NCI-H524 treated with DMSO at 0.1 percent for 48 hours (cell line): ENCODE results near the gene FHAD1.

Experiments used
- DNase-seq: peaks from one replicate; lab custom pipeline; 2025; lab: John Stamatoyannopoulos, UW

FHAD1 gene

GRCh38 chr1:15246960-15247614, at the start of gene FHAD1:
FHAD1 (plus strand) TSS chr1:15247223; CDS start chr1:15251785, 4,562 bp downstream.
- no peak for DNase-seq

DNA sequence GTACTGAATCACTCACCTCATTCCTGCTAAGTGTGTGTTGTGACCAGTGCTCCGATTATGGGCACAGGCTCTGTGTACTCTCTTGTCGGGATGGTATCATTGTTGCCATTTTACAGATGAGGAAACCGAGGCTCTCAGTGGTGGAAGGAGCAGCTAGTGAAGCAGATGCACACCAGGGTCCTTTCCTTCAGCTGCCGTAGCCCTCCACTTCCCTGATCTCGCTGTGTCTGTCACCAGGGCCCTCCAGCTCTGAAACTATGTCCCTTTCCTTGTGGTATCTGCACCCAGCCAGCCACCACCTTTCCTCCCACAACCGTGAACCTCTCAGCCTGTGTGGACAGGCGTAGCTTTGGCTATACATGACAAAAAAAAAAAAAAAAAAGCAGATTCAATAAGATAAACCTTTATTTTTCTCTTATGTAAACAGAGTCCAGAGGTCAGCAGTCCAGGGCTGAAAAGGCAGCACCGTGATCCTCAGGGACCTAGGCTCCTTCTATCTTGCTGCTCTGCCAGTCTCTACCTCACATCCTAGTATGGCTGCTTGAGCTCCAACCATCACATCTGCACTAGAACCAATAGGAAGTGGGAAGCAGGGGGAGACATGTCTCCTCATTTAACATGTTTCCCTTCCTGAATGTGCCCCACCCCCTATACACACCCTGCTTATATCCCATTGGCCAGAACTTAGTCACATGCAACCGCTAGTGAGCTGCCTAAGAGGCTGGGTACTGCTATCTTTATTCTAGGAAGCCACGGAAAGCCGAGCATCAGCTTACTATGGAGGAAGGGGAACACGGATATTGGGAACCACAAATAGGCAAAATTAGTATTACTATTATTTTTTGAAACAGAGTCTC, 49.2 kb upstream of the FHAD1 start:
- DNase-seq: no peak

DNA sequence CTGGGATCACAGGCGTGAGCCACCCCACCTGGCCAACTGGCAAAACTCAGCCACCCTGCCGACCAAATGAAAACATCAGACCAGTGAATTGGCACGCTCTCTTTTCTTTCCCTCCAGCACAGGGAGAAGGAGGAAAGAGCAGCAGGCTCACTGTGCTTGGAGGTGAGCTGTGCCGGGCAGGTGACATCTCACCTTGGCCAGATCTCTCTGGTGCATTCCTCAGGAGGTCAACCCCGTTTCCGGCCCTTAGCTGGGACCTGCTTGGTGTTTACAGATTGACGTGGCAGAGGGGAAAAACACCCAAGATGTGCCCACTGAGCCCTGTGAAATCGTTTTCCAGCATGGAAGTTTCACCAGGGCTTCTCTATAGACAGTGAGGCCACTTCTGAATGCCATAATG, 48.3 kb upstream of the FHAD1 start:
- no peak for DNase-seq

GRCh38 chr1:15201221-15201620, 45.8 kb upstream of the FHAD1 start:
- no peak for DNase-seq

- no peak for DNase-seq
These were observed 45.0 kb upstream of the FHAD1 start for GRCh38 chr1:15201849-15202551.

DNA sequence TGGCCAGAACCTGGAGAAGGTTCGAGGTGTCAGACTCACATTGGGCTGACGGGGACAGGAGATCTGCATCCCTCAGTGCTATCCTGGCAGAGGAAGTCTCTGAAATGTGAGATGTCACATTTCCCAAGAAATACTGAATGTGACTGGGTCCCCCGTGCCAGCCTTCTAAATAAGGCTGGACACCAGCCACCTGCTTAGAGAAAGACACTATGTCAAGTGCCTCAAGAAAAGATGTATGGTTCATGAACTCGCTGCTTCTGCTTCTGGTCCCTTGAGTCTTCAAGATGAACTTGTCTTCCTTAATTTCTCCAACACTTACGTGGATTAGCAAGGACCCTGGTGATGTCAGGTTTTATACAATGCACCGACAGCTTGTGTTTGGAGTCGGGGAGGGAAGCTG, 42.1 kb upstream of the FHAD1 start:
- no peak for DNase-seq

DNA sequence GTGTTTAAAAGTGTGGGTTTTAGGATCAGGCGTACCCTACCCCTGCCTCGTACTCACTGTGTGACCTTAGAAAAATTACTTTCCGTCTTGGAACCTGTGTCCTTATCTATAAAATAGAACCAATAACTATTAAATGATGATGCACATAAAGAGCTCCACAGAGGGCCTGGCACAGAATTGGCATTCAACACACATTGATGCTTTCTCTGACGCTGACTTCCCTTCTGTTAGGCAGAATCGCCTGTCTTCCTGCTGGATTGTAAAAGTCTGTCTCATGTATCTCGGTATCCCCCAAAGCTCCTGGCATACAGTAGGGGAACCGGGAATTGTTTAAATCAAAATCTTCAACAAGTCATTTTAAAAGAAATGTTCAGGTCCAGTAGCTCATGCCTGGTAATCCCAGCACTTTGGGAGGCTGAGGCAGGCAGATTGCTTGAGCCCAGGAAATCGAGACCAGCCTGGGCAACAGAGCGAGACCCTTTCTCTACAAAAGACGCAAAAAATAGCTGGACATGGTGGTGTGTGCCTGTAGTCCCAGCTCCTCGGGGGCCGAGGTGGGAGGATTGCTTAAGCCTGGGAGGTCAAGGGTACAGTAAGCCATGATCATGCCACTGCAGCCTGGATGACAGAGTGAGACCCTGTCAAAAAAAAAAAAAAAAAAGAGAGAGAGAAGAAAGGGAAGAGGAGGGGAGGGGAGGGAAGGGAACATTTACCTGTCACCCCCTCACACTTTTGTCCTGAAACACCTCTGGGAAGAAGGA, 41.3 kb upstream of the FHAD1 start:
- DNase-seq: no peak

- no peak for DNase-seq
These were observed 40.5 kb upstream of the FHAD1 start for GRCh38 chr1:15206418-15207030.

GRCh38 chr1:15207031-15207828, 39.8 kb upstream of the FHAD1 start:
- no peak for DNase-seq

DNA sequence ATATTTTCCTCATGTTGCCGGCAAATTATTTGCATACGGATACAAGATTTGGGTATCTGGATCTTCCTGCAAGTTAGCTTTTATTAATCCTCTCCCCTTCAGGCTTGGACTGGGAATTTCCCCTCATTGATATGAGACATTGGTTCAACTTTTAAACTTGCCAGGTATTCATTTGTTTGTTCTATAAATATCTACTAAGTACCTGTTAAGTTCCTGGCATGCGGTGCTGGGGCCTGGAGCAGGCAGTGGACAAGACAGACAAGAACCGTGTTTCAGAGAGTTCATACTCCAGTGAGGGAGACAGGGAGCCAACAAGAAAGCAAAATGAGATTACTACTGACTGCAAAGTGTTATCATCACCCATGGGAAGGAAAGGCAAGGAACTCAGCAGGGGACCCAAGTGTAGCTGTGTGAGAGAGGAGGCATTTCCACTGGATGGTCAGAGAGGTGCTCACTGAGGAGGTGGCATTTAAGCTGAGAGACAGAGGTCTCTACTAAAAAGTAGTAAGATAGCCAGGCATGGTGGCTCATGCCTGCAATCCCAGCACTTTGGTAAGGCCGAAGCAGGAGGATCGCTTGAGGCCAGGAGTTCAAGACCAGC, 39.1 kb upstream of the FHAD1 start:
- DNase-seq: no peak

DNA sequence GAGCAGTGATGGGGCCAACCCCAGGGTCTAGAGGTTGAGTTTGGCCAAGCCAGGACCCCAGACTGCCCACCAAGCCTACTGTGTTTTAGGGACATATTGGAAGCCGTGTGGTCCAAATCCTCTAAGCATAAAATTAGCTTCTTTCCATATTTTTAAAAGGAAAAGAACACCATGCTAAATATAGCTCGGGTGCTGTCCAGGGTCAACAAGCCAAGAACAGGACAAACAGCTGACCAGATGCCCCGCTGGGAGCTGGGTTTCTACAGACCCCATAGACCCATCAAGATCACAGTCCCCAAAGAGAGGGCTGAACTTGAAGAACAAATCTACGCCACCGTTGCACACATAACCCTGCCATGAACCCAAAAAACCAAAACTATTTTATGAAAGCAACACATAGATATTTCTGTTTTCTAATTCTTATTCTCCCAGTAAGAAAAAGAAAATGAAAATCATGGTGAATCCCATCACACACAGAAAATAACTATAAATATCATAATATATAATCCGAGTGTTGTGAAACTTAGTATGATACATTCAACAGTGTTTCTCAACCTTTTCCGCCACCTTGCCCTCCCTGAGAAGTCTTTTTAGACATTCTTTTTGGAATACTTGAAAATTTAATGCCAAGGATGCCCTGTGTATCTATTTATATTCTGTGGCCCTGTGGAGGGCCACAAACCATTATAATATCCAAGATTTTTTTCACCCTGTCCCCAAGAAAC, 36.2 kb upstream of the FHAD1 start:
- no peak for DNase-seq

DNA sequence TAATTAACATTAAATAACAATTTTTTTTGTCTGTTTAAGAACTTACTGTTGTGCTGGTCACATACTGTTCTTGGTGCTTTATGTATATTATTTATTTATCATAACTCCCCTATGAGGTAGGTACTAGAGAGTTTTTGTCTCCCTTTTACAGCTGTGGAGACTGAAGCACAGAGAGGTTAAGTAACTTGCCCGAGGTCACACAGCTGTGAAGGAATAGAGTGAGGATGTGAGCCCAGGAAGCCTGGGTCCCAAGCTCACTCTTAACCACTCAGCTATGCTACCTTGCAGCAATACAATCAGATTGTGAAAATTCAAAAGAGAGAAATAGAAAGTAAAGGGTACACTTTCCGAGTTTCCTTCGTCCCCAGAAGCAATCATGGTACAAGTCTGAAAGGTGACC, 35.6 kb upstream of the FHAD1 start:
- no peak for DNase-seq

DNA sequence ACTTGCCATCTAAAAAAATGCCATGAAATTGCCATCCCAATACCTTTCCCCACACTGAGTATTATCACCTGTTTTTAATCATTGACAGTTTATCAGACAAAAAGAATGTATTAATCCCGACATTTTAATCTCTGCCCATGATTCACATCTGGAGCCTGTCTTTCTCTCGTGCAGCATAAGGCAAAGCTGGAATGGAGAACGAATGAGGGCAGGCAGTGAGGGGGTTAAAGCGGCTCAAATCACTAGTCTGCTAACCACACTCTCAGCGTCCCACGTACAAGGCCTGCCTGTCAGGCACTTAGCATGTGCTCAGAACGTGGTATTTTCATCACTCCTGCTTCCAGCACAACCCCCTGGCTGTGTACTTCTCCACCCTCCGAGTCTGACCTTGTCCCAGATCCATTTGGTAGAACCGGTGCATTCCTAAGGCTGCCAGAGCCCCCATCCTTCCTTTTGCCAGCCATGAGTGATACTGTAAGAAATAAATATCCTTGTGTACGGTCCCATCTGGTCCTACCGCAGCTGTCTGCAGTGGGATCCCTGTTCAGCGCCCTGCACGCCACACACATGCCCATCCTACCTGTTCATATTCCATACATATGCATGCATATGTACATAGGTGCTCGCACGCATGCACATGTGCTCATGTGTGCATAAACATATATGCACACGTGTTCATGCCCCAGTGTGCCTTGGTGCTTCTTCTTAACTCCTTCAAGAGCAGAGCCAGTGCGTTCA, 34.6 kb upstream of the FHAD1 start:
- no peak for DNase-seq

- DNase-seq: no peak
These were observed 34.1 kb upstream of the FHAD1 start for GRCh38 chr1:15212954-15213291.

DNA sequence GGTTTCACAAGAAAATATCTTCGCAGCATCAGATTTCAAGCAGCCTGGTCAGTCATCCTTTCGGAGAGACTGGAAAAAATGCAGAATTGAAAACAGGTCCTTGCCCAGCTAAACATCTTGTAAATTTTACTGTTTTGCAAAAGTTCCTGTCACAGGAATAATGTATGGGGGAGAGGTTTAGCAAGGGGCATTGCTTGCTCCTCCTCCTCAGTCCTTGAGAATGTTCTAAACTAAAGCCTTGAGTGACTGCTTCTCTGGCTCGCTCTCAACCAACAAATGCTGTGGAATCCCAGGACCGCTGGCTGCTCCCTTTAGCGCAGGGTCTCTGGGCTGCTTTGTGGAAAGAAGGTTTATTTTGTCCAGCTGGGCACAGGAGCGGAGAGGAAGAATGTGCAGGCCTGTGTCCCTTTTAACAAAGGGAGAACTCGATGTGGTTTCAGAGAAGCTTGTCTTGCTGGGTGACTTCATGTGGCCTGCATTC, 33.6 kb upstream of the FHAD1 start:
- DNase-seq: no peak

DNA sequence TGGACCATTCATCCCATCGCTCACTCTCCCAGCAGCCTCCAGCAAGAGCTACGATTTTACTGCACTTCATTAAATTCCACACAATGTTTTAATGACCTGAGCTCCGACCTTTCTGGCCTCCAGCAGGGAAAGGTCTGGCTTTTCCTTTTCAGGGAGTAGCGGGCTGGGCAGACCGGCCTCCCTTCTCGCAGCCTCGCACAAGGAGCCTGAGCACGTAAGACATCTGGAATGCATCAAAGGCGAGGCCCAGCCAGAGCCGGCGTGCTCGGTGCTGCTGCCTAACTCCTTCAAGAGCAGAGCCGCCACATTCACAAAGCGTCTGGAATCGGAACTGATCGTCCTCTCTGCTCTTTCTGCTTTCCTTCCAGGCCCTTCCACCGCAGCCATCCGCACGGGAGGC, 32.5 kb upstream of the FHAD1 start:
- DNase-seq: no peak

DNA sequence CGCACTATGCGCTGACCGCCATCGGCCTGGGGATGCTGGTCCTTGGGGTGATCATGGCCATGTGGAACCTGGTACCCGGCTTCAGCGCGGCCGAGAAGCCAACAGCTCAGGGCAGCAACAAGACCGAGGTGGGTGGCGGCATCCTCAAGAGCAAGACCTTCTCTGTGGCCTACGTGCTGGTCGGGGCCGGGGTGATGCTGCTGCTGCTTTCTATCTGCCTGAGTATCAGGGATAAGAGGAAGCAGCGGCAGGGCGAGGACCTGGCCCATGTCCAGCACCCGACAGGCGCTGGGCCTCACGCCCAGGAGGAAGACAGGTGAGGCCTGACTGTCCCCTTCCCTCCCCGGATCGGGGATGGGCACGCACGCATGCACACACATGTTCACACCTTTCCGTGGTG, 31.9 kb upstream of the FHAD1 start:
- no peak for DNase-seq

DNA sequence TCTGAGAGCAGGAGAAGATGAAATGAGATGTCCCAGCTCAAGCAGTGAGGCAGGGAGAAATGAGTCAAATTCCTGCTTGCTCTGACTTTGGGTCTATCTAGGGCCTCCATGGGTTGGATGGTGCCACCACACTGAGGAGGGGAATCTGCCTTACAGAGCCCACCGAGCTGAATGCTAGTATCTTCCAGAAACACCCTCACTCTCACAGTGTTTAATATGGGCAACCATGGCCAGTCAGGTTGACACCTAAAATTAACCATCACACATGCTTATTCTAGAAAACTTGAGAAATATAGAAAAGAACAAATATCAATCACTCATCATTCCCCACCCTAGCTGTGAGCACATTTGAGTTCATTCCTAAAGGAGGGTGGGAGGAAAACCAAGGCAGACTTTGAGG, 29.4 kb upstream of the FHAD1 start:
- no peak for DNase-seq
